DOHH2 (cell line): ENCODE results near the gene AP3B1.

Experiments used
- EZH2phosphoT487 ChIP-seq: fragments of 200-600 bp; sonication (generic); IDR thresholded peaks from 2 replicates; pipeline ENCODE4 v1.6.1; 2017; ENCODE audit warnings: borderline replicate concordance, mild to moderate bottlenecking, antibody characterized with exemption, low read length, moderate library complexity, mixed read lengths
- TF ChIP-seq, protein P1 (sequence below): fragments of 200-600 bp; sonication (generic); IDR thresholded peaks from one replicate; pipeline ENCODE4 v1.5.1; 2014; ENCODE audit warnings: antibody characterized with exemption, mild to moderate bottlenecking, low read depth, low read length; ENCODE audit not compliant: poor library complexity, severe bottlenecking

DNA sequence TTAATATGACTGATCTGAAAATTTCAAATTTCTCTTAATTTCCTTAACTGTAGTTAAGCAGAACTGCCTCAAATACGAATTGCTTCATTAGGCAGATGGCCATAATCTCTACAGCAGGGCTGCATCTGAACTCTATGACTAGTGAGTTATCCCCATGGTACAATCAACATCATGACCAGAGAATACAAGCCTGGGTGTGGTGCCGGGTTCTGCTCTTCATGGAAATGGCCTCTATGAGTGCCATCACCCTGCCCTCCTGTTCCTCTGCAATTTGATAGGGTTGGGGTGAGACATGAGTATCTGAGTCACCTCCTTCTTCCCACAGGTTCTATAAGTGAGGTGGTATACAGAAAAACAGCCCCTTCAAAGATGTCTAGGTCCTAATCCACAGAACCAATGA lies 235.9 kb downstream of the AP3B1 start:
- TF ChIP-seq EZH2phosphoT487, result no peak
- TF ChIP-seq, protein P1, sequence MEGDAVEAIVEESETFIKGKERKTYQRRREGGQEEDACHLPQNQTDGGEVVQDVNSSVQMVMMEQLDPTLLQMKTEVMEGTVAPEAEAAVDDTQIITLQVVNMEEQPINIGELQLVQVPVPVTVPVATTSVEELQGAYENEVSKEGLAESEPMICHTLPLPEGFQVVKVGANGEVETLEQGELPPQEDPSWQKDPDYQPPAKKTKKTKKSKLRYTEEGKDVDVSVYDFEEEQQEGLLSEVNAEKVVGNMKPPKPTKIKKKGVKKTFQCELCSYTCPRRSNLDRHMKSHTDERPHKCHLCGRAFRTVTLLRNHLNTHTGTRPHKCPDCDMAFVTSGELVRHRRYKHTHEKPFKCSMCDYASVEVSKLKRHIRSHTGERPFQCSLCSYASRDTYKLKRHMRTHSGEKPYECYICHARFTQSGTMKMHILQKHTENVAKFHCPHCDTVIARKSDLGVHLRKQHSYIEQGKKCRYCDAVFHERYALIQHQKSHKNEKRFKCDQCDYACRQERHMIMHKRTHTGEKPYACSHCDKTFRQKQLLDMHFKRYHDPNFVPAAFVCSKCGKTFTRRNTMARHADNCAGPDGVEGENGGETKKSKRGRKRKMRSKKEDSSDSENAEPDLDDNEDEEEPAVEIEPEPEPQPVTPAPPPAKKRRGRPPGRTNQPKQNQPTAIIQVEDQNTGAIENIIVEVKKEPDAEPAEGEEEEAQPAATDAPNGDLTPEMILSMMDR, result no peak
